Limb (tissue), 2 donors: ENCODE results near the gene TRAPPC2L.

Experiments used
- DNase-seq, 2 donors: peaks; one replicate each; pipeline ENCODE4 v3.0.0-alpha.2; 2016; ENCODE audit errors: extremely low spot score in 2 of 2

TRAPPC2L gene, protein sequence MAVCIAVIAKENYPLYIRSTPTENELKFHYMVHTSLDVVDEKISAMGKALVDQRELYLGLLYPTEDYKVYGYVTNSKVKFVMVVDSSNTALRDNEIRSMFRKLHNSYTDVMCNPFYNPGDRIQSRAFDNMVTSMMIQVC

DNA sequence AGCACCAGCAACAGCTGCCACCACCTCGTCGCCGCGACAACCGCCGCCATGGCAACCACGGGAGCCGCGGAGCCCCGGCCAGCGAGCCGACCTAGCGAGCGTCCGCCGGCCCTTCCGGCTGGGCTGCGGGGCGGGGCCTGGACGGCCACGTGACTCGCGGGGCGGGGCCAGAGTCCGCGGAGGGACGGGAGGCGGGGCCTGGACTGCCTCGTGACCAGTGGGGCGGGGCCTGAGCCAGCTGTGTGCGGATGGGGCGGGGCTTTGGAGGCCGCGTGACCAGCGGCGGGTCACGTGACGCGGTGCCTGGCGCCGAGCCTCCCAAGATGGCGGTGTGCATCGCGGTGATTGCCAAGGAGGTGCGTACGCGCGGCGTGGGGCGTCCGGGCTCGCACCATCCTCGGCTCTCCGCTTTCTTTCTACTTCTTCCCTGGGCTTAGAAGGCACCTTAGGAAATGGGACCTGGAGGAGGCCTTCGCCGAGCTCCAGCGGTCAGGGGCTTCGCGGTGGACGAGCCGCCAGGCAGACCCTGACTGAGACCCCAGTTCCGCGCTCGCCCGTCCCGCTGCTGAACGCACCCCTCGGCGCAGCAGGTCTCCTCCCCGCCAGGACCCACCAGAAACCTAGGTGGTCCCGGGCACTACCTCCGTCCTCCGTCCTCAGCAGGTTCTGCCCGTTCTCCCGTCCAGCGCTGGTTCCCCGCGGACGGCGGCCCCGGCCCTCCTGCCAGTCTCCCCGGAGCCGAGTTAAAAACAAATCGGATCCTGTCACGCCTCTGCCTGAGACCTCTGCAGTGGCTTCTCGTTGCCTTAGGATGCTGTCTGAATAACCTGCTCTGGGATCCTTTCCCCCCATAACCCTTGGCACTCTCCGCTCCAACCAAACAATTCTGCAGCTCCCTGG, at the start of gene TRAPPC2L, which contains the start of gene GALNS:
TSS of gene TRAPPC2L (plus strand) at position 300 of the 900 bp plus-strand sequence. CDS start at position 324, 24 bp downstream.
TSS of gene GALNS (minus strand) at position 120 of the 900 bp plus-strand sequence. CDS start at position 50, 70 bp downstream.
- peak; percentile 98 to 100 for DNase-seq

DNA sequence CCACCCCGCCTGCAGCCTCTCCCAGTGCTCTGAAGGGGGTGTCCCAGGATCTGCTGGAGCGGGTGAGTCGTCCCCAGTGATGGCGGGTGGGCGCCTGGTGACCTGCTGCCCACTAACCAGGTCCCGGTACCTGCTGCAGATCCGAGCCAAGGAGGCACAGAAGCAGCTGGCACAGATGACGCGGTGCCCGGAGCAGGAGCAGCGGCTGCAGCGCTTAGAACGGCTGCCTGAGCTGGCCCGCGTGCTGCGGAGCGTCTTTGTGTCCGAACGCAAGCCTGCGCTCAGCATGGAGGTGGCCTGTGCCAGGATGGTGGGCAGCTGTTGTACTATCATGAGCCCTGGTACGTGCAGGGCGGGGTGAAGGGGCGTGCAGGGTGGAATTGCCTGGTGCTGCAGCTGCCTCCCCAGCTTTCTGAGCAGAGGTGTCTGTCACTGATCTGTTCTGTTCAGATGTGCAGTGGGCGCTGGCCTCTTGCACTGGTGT, 49.7 kb upstream of the TRAPPC2L start:
- DNase-seq, result peak in 1 of 2 donors; percentile 26

DNA sequence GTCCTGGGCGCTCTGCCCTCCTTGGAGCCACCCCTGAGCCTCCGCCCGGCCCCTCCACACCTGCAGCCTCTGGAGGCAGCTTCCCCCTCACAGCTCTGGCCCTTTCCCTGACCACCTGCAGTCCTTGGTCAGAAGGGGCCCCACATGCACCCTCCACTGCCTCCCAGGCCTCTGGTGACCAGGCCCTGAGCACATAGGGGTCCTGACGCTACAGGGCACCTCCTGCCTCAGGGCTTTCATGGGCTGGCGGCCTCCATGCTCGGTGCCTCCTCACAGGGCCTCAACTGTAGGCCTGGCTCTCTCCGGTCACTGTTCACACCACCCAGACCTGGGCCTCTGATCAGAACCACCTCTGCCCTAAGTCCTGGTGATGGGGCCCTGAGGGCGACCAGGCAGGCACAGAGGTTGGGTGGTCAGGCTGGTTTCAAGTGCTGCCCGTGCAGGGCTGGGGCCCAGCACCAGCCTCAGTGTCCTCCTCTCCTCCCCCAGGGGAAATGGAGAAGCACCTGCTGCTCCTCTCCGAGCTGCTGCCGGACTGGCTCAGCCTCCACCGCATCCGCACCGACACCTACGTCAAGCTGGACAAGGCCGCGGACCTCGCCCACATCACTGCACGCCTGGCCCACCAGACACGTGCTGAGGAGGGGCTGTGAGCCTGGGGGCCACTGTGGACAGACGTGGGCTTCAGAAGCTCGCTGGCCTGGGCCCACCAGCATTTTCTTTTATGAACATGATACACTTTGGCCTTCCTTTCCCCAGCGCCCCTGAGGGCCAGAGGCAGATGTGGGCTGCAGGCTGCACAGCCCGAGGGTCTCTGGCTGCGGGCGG, 49.1 kb upstream of the TRAPPC2L start:
- no peak for DNase-seq

DNA sequence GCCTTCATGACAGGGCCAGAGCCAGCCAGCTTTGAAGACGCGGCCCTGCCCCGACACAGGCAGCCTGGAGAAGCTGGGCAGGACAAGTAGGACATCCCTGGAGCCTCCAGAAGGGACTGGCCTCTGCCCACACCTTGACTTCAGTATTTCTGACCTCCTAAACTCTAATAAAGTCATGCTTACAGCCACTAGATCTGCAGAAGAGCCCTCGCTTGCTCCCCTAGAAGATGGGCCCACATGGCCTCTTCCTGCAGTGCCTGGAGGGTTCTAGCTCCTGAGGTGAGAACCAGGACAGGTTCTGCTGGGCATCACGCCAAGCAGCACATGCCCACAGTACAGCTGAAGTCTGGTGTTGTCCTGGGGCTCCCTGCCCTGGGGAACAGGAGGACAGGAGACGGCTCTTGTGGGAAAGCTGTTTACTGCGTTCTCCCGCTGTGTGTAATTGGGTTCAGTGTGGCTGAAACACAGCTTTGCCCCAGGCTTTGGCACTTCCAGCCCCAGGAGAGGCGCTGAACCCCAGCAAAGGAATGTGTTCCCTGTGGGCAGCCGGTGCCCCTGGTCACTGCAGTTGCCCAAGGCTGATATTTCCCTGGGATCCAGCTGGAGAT, 47.8 kb upstream of the TRAPPC2L start:
- DNase-seq, result peak in 1 of 2 donors; percentile 26

DNA sequence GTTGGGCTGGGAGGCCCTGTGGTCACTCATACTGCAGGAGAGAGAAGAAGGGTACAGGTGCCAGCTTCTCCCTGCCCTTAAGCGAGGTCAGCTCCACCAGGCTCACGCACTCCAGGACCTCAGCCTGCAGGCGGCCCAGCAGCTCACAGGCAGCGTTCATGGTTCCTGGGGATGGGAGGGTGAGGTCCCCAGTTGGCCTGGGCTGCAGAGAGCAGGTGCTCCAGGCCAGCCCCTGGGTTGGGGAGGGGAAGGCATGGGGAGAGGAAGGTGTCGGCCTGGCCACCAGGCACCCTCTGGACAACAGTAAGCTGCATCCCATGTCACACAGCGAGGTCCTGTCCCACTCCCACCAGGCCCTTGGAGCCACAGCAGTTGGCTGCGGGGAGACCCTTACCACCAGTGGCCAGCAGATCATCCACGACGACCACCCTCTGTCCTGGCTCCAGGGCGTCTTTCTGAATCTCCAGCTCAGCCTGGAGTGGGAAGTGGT, 47.2 kb upstream of the TRAPPC2L start:
- peak in 1 of 2 donors; percentile 29 for DNase-seq

DNA sequence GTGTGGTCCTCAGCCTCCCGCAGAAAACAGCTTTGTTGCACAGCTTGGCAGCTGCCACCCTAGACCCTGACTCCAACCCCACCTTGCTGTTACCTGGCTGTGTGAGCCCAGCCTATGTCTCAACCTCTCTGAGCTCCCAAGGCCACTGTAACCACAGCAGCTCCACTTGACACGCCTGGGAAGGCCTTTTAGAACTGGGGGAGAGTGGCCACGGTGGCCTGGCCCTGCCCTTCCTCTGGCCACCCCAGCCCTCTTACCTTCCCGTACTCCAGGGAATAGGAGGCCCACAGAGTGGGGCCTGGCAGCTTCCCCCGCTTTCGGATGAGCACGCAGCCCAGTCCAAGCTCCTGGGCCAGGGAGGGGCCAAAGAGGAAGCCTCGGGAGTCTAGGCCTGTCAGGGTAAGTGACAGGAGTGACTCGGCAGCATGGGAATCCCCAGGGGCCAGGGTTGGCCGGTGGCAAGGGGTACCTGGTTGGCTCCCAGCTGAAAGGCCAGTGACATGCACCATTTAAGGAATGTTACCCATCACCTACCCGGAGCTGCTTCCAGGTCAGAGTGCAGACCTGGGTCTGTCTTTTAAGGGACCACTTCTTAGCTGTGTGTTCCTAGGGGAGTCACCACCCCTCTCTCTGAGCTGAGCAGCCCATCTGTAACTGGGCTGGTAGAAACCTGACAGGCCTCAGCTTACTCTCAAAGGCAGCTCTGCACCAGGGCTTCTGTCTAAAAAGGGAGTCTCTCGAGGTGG, 46.6 kb upstream of the TRAPPC2L start:
- peak in 1 of 2 donors; percentile 32 for DNase-seq

DNA sequence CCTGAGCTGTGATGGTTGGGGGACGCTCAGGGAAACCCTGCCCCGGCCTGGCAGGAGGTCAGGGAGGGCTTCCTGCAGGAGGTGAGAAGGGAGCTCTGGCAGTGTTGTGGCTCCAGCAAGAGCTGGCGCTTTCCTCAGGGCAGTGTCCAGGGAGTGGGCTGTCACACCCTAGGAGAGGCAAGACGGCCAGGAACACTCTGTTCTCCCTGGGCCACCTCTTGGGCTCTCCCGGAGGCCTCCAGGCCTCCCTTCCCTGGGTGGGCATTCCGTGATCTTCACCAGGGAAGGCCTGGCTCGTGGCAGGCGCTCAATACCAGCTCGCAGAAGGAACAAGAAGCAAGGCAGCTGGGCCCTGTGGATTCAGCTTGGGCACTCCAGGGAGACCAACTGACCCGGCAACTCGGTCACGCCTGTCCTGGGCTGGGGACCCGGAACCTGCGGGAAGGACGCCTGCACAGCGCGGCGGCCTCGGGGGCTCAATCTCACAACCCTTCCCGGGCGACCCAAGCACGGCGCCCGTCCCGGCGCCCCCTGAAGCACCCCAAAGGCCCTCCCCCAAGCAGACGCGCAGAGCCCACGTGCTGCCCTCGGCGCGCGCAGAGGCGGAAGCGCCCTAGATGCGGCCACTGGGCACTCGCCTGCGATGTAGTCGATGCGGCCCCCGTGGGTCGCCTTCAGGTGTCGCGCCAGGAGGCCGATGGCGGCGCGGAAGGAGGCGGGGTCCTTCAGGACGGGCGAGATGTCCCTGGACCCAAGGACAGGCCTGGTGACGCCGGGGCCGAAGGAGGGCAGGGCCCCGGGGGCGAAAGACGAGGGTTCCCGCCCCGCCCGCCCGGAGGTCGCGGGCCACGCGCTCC, 45.8 kb upstream of the TRAPPC2L start:
- peak; percentile 83 to 88 for DNase-seq

DNA sequence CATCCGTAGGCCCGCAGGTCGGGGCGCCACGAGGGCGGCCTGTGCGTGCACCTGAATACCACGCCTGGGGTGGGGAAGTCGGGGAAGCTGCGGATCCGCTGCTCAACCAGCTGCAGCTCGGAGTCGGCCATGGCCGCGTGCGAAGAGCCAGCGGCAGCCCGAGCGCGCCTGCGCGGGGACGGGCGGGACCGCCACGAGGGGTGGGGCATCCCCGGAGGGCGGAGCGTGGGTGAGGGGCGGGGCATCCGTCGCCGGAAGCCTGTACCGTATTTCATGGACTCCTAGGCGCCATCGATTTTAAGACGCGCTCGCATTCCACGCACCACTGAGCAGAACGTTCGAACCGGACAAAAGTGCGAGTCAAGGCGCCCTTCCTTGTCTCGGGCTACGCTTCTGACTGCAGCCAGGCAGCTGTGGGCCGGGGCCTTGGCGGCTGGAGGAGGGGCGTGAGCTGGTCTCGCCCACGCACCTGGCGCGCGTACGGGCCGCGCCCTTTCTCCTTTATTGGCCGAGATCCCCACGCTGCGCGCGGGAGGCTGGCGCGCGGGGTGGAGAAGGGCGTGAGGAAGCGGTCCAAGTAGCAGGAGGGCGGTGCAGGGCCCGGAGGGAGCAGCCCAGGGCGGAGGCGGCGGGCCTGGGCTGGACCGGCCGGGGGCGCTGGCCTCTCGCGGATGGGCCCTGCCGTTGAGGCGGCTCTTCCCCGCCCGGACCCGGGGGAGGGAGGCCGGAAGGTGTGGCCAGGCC, 45.0 kb upstream of the TRAPPC2L start, which contains the start of gene APRT:
TSS of gene APRT (minus strand) at position 160 of the 744 bp plus-strand sequence. CDS start at position 131, 29 bp downstream.
- peak; percentile 95 to 99 for DNase-seq

DNA sequence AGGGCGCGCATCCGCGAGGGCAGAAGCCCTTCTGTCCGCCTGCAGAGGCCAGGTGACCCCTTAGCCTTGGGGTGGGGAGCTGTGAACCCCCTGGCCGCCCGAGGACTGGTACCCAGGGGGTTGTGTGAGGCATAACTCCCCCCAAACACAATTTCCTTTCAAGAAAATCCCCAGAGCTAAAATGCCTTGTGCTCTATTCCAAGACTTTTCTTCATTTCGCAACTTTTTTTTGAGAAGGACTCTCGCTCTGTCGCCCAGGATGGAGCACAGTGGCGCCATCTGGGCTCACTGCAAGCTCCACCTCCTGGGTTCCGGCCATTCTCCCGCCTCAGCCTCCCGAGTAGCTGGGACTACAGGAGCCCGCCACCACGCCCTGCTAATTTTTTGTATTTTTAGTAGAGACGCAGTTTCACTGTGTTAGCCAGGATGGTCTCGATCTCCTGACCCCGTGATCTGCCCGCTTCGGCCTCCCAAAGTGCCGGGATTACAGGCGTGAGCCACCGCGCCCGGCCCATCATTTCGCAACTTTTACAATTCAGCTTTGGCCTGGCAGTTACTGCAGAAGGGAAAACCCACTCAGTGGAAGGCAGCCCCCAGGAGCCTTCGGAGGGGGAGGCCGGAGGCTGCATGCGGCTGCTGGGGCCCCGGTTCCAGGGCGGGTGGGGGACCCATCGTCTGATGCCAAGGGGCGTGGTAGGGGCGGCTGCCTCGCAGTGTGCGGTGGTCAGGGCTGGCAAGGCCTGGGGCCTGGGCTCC, 44.2 kb upstream of the TRAPPC2L start:
- DNase-seq, result peak in 1 of 2 donors; percentile 40

DNA sequence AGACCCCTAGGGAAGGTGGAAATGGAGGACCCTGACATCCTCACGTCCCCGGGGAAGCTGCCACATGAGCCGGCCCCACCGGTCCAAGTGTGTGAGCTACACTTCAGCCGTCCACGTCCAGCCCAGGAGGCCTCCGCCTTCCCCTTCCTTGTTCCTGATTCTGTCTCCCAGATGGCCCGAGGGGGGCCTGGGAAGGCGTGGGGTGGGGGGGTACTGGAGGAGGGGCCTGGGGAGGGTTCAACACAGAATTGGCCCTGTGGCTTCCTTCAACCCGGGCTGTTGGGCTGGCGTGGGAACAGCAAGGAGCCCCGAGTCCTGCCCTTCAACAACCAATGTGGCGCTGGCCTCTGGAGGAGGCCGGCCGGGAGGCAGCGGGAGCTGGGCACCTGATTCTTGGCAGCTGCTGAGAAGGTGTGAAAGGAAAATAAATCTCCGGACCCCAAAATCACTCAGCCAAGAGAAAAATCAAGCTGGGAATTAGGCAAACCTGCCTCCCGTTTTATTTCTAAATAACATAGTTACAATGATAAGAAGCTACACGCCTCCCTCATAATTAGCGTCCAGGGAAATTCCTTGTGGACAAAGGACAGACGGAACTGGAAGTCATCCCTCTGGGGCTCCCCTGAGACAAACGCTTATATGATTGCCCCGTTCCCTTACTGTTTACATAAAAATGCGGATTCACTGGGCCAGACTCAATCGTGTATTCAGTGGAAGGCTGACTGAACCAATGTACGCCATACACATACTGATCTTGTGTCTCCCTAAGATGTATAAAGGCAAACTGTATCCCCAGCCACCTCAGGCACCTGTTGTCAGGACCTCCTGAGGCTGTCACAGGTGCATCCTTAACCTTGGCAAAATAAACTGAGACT, 43.4 kb upstream of the TRAPPC2L start:
- no peak for DNase-seq

DNA sequence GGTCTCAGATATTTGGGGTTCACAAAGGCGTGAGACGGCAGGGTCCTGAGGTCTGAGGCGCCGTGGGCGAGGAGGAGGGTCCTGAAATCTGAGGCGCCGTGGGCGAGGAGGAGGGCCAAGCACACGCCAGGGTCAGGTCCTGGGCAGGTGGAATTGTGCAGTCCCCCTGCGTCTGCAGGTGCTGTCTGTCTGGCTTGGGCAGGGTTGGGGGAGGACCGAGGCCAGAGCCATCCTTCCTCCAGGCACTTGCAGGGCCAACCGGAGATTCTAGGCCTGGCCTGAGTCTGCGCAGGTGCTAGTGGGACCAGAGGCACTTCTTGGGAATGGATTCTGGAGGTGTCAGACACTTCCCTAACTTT, 42.8 kb upstream of the TRAPPC2L start:
- DNase-seq, result no peak

DNA sequence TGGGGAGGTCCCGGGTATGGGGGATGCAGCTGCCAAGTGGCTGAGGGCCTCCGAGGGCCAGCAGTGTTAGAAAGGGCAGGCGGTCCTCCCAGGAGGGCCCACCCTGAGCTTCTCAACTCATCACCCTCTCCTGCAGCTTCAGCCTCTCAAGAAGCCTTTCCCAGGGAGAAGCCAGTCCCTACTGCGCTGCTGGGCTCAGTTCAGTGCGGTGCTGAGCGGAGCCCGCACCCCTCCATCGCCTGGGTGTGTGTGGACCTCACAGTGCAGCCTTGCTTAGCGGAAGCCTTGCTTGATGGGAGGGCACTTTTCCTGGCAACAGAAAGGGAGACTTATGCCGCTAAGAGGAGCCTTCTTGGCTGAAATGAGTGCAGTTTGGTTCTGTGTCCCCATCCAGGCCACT, 41.7 kb upstream of the TRAPPC2L start:
- no peak for DNase-seq

DNA sequence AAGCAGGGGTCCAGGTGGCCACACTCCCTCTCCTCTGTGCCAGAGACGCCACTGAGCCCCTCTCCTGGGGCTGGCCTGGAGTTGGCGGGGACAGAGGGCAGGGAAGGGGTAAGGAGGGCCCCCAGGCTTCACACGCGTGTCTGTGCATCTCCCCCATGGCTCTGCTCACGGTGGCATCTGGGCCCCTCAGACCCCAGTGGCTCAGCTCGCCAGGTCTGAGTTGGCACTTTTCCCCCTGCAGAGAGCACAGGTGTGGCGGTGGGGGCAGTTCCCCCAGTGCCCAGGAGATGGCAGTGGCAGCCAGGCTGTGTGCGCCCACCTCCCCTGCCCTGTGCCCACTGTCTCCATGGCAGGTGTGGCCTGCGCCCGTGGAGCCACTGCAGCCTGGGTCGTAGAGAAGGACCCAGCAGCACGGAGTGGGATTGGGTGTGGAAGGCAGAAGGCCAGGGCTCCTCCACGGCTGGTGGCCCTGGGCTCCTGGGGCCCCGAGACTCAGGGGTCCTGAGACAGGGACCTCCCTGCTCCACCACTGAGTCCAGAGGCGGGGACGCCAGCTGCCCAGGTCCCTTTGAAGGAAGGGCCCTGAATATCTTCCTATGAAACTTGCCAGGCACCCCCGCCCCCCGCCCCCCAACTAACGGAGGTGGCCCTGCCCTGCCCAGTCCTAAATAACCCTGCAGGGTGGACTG, 40.9 kb upstream of the TRAPPC2L start:
- DNase-seq, result peak in 1 of 2 donors; percentile 73

DNA sequence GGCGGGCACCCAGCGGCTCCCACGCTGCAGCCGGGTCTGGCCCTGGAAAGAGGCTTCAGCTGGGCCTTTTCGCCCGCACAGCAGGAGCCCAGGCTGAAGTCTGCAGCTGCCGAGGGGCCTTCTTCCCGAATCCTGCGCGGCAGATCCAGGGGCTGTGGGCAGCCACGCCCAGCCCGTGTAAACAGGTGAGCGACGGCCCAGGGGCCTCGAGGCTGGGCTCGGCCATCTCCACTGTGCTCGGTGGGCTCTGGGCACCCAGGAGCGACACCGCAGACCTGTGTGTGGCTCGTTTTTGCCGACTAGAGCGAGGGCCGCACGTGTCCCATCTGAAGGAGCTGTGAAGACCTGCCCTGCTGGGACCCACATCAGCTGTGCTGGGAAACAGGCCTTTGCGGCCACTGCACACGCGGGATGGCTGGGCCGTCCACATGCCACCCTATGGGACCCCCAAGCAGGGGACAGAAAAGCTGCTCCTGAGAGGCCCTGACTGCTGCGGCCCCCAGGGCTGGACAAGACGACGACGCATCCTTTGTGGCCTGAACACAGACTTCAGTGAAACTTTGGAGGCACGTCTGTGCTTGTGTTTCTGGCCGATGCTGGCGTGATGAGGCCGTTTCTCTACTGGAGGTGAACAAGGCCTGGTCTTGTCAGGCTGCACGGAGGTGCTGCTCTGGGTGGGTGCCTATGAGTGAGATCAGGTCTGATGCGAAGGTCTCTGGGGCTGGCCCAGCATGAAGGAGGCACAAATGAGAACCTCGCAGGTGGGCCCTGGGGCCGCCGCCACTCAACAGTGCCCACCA, 40.0 kb upstream of the TRAPPC2L start:
- no peak for DNase-seq

DNA sequence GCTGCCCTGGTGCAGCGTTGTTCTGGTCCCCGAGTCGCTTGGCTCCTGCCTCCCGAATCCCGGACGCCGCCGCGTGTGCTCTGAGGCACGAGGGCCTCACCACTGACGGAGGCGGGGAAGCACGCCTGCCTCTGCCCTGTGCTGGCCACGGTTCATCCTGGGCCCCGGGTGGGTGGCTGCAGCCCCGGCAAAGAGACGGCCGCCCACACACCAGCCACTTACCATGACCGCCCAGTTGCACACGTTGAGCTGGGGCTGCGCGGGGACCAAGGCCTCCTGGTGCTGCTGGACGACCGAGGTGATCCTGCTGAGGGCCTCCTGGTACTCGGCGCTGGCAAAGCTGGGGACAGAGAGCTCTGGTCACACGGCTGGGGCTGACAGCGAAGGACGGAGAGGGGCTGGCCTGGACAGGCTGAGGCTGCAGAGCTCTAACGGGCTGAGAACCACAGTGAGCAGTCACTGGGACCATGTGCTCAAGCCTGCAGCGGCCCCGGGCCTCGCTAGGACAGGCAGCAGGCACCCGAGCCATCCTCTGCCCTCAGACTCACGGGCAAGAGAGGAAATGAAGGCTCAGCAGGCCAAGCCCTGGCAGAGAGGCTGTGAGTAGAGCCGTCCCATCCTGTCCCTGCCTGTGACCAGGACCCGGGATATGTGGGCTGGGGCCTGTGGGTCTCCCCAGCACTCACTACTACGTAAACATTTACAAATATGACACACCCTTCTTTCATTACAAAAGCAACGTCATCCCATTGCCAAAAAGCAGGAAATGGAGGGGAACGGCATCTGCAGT, 38.9 kb upstream of the TRAPPC2L start:
- no peak for DNase-seq
